PC-9 (cell line): ENCODE measurements around the gene ULK1. TPM values are rescaled to one million over a fixed set of nuclear protein-coding genes. Genes with fewer than 3 reads are reported as not detected.

Experiments
- BruUV-seq: library from RNA; stranded (reverse); fragments of 400-500 nt; replicated peaks from 2 replicates; lab custom pipeline; 2021; lab: Mats Ljungman, UMichigan
- CTCF ChIA-PET: fragments of 300-600 bp; sonication (Branson Sonifier 250); formaldehyde crosslinking; loops from one replicate; lab custom pipeline; 2022; ENCODE audit warnings: antibody characterized with exemption; lab: Charles Lee
- POLR2A ChIA-PET: fragments of 300-600 bp; sonication (Branson Sonifier 250); formaldehyde crosslinking; loops from one replicate; lab custom pipeline; 2022; ENCODE audit warnings: antibody characterized with exemption; ENCODE audit not compliant: unreplicated experiment; lab: Charles Lee
- DNase-seq, 2 experiments: peaks; one replicate each; pipeline versions ENCODE4 v3.0.0 to v3.0.0-alpha.2; 2015 to 2022; ENCODE audit warnings: mixed read lengths in 1 of 2
- H2AFZ ChIP-seq: fragments of 200-600 bp; sonication (generic); 2 replicates; pipeline ENCODE4 v1.8.1; 2017; ENCODE audit warnings: antibody characterized with exemption
- H3F3A ChIP-seq: fragments of 200-600 bp; sonication (generic); 2 replicates; pipeline ENCODE4 v1.8.1; 2017; ENCODE audit warnings: antibody characterized with exemption, mild to moderate bottlenecking, low read depth; ENCODE audit not compliant: insufficient read depth
- H3K27ac ChIP-seq: fragments of 200-600 bp; sonication (generic); 2 replicates; pipeline ENCODE4 v1.6.1; 2016; ENCODE audit warnings: mixed run types
- H3K27me3 ChIP-seq: fragments of 200-600 bp; sonication (generic); 2 replicates; pipeline ENCODE4 v1.6.1; 2016; ENCODE audit warnings: low read depth, mixed run types; ENCODE audit not compliant: insufficient read depth
- H3K36me3 ChIP-seq: fragments of 200-600 bp; sonication (generic); 2 replicates; pipeline ENCODE4 v1.6.1; 2016; ENCODE audit warnings: low read depth, mixed run types
- H3K4me1 ChIP-seq: fragments of 200-600 bp; sonication (generic); replicated peaks from 2 replicates; pipeline ENCODE4 v1.6.1; 2016; ENCODE audit warnings: mixed run types; ENCODE audit not compliant: insufficient read depth
- H3K4me2 ChIP-seq: fragments of 200-600 bp; sonication (generic); 2 replicates; pipeline ENCODE4 v1.6.1; 2017; ENCODE audit warnings: mixed run types
- H3K4me3 ChIP-seq: fragments of 200-600 bp; sonication (generic); 2 replicates; pipeline ENCODE4 v1.6.1; 2016; ENCODE audit warnings: mixed run types
- H3K79me2 ChIP-seq: fragments of 200-600 bp; sonication (generic); 2 replicates; pipeline ENCODE4 v1.6.1; 2017; ENCODE audit warnings: low read depth, mixed run types
- H3K9me2 ChIP-seq: fragments of 200-600 bp; sonication (generic); 2 replicates; pipeline ENCODE4 v1.8.1; 2017; ENCODE audit warnings: mild to moderate bottlenecking; ENCODE audit not compliant: insufficient read depth
- H3K9me3 ChIP-seq: fragments of 200-600 bp; sonication (generic); 2 replicates; pipeline ENCODE4 v1.8.1; 2016; ENCODE audit warnings: low read depth; ENCODE audit not compliant: insufficient read depth
- H4K20me1 ChIP-seq: fragments of 200-600 bp; sonication (generic); 2 replicates; pipeline ENCODE4 v1.8.1; 2017; ENCODE audit not compliant: insufficient read depth
- EZH2 ChIP-seq: fragments of 200-600 bp; sonication (generic); IDR thresholded peaks from 2 replicates; pipeline ENCODE4 v1.8.0; 2017; ENCODE audit warnings: antibody characterized with exemption, low read depth
- intact Hi-C: fragments of 100-400 bp; cut with micrococcal nuclease; formaldehyde crosslinking; loops from one replicate; pipeline ENCODE4 v1.10.0; 2022; ENCODE audit not compliant: unreplicated experiment
- total RNA-seq: library from RNA; stranded (reverse); gene quantifications from 2 replicates; pipeline ENCODE4 v1.2.3, GENCODE V29; 2021
- TF ChIP-seq, protein P1 (sequence below): fragments of 200-600 bp; sonication (generic); conservative IDR thresholded peaks from 2 replicates; pipeline ENCODE4 v1.6.1; 2017; ENCODE audit warnings: mixed run types, antibody characterized with exemption, mild to moderate bottlenecking, moderate library complexity

ULK1 gene
- total RNA-seq, 1 experiment from 2014 or later: 70.5 TPM

DNA sequence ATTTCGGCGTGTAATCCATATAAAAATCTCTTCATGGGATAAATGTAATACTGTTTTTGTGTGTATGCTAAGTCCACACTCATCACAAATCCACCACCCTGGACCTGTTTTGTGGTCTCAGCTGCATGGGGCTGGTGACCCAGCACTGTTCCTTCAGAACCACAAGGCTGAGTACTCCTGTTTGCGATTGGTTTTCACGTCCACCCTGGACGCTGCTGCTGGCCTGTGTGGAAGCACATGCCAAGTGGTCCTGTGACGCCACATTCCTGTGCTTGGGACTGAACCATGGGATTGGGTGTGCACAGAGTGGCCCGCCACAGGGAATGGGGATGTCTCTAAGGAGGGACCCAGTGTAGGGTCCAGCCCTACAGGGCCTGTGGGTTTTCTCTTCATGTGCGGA, 39.0 kb downstream of the ULK1 start:
- POLR2A ChIA-PET: no interaction called here
- BruUV-seq: TSS peak; percentile 4

DNA sequence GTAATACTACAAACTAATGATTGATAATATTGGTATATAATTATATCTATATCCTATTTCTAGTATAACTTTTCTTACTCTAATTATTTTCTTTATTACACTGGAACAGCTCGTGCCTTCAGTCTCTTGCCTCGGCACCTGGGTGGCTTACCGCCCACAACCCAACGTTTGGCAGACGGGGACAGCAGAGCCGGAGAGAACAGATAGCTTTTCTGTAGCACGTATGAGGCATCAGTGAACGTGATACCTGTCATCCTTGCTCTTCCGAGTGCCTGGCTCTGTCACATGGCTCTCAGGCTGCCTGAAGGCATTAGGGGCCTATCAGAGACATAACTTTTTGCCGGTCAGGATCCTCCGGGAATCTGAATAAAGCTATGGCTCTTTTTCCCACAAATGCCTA, 40.1 kb downstream of the ULK1 start:
- Histone ChIP-seq H3K4me3 (no peak overlapping the region), H3F3A (peaks cover 40% of the 10 kb centered on the region), H2AFZ (no peak overlapping the region), H3K4me1 (peaks cover 8% of the 10 kb centered on the region), H3K9me2 (no peaks in the 10 kb centered on the region), H4K20me1 (peaks cover 19% of the 10 kb centered on the region), H3K4me2 (no peak overlapping the region), H3K27me3 (no peaks in the 10 kb centered on the region), H3K79me2 (peaks cover 32% of the 10 kb centered on the region), H3K36me3 (peaks cover 32% of the 10 kb centered on the region), H3K27ac (no peak overlapping the region), H3K9me3 (no peaks in the 10 kb centered on the region)
- no TSS peak for BruUV-seq
- ChIA-PET POLR2A (interaction anchor here (0.6 kb wide), 1 partner anchor 74 kb away, joined by 5 read pairs; no protein-coding TSS in a partner anchor), CTCF (no interaction called here)
- no peak for DNase-seq
- no peak for TF ChIP-seq EZH2
- TF ChIP-seq, protein P1, sequence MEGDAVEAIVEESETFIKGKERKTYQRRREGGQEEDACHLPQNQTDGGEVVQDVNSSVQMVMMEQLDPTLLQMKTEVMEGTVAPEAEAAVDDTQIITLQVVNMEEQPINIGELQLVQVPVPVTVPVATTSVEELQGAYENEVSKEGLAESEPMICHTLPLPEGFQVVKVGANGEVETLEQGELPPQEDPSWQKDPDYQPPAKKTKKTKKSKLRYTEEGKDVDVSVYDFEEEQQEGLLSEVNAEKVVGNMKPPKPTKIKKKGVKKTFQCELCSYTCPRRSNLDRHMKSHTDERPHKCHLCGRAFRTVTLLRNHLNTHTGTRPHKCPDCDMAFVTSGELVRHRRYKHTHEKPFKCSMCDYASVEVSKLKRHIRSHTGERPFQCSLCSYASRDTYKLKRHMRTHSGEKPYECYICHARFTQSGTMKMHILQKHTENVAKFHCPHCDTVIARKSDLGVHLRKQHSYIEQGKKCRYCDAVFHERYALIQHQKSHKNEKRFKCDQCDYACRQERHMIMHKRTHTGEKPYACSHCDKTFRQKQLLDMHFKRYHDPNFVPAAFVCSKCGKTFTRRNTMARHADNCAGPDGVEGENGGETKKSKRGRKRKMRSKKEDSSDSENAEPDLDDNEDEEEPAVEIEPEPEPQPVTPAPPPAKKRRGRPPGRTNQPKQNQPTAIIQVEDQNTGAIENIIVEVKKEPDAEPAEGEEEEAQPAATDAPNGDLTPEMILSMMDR: no peak
- intact Hi-C loops: no loop called here

More for the DNA sequence above, 39.0 kb downstream of the ULK1 start:
- H3K9me3 ChIP-seq: no peaks in the 10 kb centered on the region
- H3K79me2 ChIP-seq: peaks cover 36% of the 10 kb centered on the region
- H3K36me3 ChIP-seq: peaks cover 32% of the 10 kb centered on the region
- peaks cover 29% of the 10 kb centered on the region for H3F3A ChIP-seq
- no peak overlapping the region for H2AFZ ChIP-seq
- peaks cover 19% of the 10 kb centered on the region for H4K20me1 ChIP-seq
- no peaks in the 10 kb centered on the region for H3K27me3 ChIP-seq
- no peak overlapping the region for H3K4me2 ChIP-seq
- H3K4me3 ChIP-seq: no peak overlapping the region
- TF ChIP-seq, protein P1: no peak
- TF ChIP-seq EZH2: no peak
- H3K27ac ChIP-seq: no peak overlapping the region
- no peak for DNase-seq
- H3K4me1 ChIP-seq: peaks cover 8% of the 10 kb centered on the region
- intact Hi-C loops: no loop called here
- H3K9me2 ChIP-seq: no peaks in the 10 kb centered on the region
- CTCF ChIA-PET: no interaction called here

DNA sequence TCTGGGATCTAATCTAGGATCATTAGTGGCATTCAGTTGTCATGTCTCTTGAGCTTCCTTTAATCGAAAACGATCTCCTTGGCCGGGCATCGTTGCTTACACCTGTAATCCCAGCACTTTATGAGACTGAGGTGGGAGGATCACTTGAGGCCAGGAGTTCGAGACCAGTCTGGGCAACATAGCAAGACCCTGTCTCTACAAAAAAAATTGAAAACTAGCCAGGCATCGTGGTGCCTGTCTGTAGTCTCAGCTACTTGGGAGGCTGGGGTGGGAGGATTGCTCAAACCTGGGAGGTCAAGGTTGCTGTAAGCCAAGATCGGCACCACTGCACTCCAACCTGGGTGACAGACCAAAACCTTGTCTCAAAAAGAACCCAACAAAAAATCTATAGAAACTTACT, 43.7 kb downstream of the ULK1 start:
- no peaks in the 10 kb centered on the region for H3K4me1 ChIP-seq
- intact Hi-C loops: no loop called here
- no peaks in the 10 kb centered on the region for H3K9me3 ChIP-seq
- no peak for DNase-seq
- H3F3A ChIP-seq: peaks cover 46% of the 10 kb centered on the region
- no peak overlapping the region for H3K4me2 ChIP-seq
- H2AFZ ChIP-seq: no peak overlapping the region
- H3K36me3 ChIP-seq: peaks cover 21% of the 10 kb centered on the region
- H3K27me3 ChIP-seq: no peaks in the 10 kb centered on the region
- H3K4me3 ChIP-seq: no peak overlapping the region
- BruUV-seq: no TSS peak
- POLR2A ChIA-PET: interaction anchor here (0.6 kb wide), 1 partner anchor 146 kb away, joined by 3 read pairs; no protein-coding TSS in a partner anchor
- no peak overlapping the region for H3K27ac ChIP-seq
- no peaks in the 10 kb centered on the region for H3K79me2 ChIP-seq
- peaks cover 3% of the 10 kb centered on the region; the same call in 1 of the 2 replicates for H4K20me1 ChIP-seq
- H3K9me2 ChIP-seq: no peaks in the 10 kb centered on the region
- CTCF ChIA-PET: no interaction called here
- TF ChIP-seq EZH2: no peak
- TF ChIP-seq, protein P1: no peak
